K562 (cell line): Measurements from ENCODE around the gene MTARC2. TPM values are rescaled to one million over a fixed set of nuclear protein-coding genes. Genes with fewer than 3 reads are reported as not detected.

Experiments
- BHLHE40 ChIP-seq: IDR thresholded peaks from 2 replicates; pipeline ENCODE4 v1.6.1; 2011; ENCODE audit warnings: low read length, improper control_type of control experiment
- CBX5 ChIP-seq: IDR thresholded peaks from 2 replicates; pipeline ENCODE4 v1.6.1; 2014; ENCODE audit warnings: low read depth, borderline replicate concordance
- CUX1 ChIP-seq: fragments of 200-800 bp; sonication (Bioruptor generic); IDR thresholded peaks from 2 replicates; pipeline ENCODE4 v1.6.1; 2016; ENCODE audit warnings: missing genetic modification characterization, missing compliant biosample characterization
- FOXM1 ChIP-seq, 2 experiments: fragments of 450-650 bp in 1 of 2; sonication (generic) in 1 of 2; formaldehyde crosslinking in 1 of 2; IDR thresholded peaks; 2 replicates each; pipeline versions ENCODE4 v1.6.1 to v1.9.0; 2017 to 2022; ENCODE audit warnings: low read depth in 2 of 2, mild to moderate bottlenecking in 2 of 2, missing genetic modification reagents in 1 of 2, moderate library complexity in 1 of 2
- PCBP1 ChIP-seq: fragments of 200-400 bp; formaldehyde crosslinking; IDR thresholded peaks from 2 replicates; pipeline ENCODE4 v1.6.1; 2018; ENCODE audit warnings: mild to moderate bottlenecking, low read depth, low read length; ENCODE audit not compliant: poor library complexity, severe bottlenecking
- RBM39 ChIP-seq: fragments of 200-400 bp; formaldehyde crosslinking; optimal IDR thresholded peaks from 2 replicates; pipeline ENCODE3; 2018; ENCODE audit warnings: low read depth, low read length
- SMARCA5 ChIP-seq: fragments of 450-650 bp; IDR thresholded peaks from 2 replicates; pipeline ENCODE4 v1.6.1; 2016
- SPI1 ChIP-seq: IDR thresholded peaks from 2 replicates; pipeline ENCODE4 v1.6.1; 2011; ENCODE audit warnings: low read depth, low read length, control low read depth, borderline replicate concordance
- ZBTB7A ChIP-seq: IDR thresholded peaks from 2 replicates; pipeline ENCODE4 v1.6.1; 2011; ENCODE audit warnings: low read depth, mild to moderate bottlenecking, low read length, moderate library complexity, borderline replicate concordance; ENCODE audit not compliant: control insufficient read depth
- ZFPM2 ChIP-seq: fragments of 250-450 bp; sonication (Bioruptor Pico); IDR thresholded peaks from 2 replicates; pipeline ENCODE4 v1.5.1; 2022; ENCODE audit warnings: mild to moderate bottlenecking
- ZNF318 ChIP-seq, 2 experiments: fragments of 450-650 bp; IDR thresholded peaks; 2 replicates each; pipeline ENCODE4 v1.6.1; 2016; ENCODE audit warnings: mild to moderate bottlenecking in 2 of 2, borderline replicate concordance in 1 of 2, low read depth in 1 of 2, moderate library complexity in 1 of 2
- polyA plus RNA-seq, 8 experiments: library from polyadenylated mRNA; depleted of rRNA in 4 of 8; stranded (reverse) in 5 of 8; unstranded in 3 of 8; fragments of >200 nt; fragmentation: Nextera tagmentation in 2 of 8; fragmentation: Illumina TruSeq in 1 of 8; extraction: Ambion mirVana in 2 of 8; extraction: Trizol in 1 of 8; gene quantifications; 2 replicates each; pipeline versions ENCODE4 v1.2.1 to v1.2.3, GENCODE V29; 2011 to 2014; ENCODE audit warnings: inconsistent platforms in 1 of 8, missing spikeins in 1 of 8
- total RNA-seq, 7 experiments: library from RNA; depleted of rRNA in 6 of 7; stranded (reverse); fragments of >200 nt in 6 of 7; fragmentation: Illumina TruSeq in 2 of 7; extraction: Trizol in 2 of 7; gene quantifications; 2 replicates each; pipeline versions ENCODE4 v1.2.1 to v1.2.3, GENCODE V29; 2011 to 2021; ENCODE audit warnings: low replicate concordance in 1 of 7

The MTARC2 gene
- total and polyA plus RNA-seq, 9 of the 15 experiments (the other 6 are each of a cell fraction or from before 2014, with no cell fraction given), result 0.03 to 0.35 TPM; not detected in 7

DNA sequence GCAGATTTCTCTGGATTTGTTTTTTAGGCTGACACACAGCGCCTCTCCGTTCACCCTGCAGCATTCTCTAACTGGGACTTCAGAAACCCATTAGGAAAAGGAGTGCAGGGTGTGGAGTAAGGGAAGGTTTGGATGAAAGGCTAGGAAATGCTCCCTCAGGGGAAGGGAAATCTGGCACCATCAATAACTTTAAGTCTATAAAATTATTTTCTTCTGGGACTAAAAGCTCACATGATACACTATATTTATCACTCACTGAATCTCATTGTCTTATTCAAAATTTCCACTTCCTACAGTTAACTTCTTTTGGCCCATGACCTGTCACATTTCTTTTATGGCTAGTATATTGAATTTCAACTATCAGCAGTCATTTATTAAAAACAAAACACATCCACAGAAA, 85.3 kb downstream of the MTARC2 start (continued):
- TF ChIP-seq BHLHE40 (no peak), ZBTB7A (no peak), CBX5 (no peak), SPI1 (no peak), SMARCA5 (no peak), ZNF318 (IDR thresholded peaks at IDR 0.05; ENCODE audit: borderline replicate concordance in 1 of 2, low read depth in 1 of 2) (no peak), CUX1 (no peak), FOXM1 (IDR thresholded peaks at IDR 0.05; ENCODE audit: low read depth) (no peak), FOXM1 (CRISPR knock-in tag; IDR thresholded peaks at IDR 0.05; ENCODE audit: low read depth) (no peak), RBM39 (no peak), PCBP1 (no peak), ZFPM2 (no peak)
